Measurements from ENCODE around the gene TMEM129.
"Not testable (repeated sequence)": the region's sequence is repeated elsewhere in the genome, so short reads cannot be mapped to it uniquely, and the experiment has no call there.

The TMEM129 gene

GRCh38 chr4:1685235-1686150 is 35.6 kb downstream of the TMEM129 start:
- no peak for DNase-seq

- DNase-seq = no peak
Measured at GRCh38 chr4:1684506-1685234, 36.5 kb downstream of the TMEM129 start.

GRCh38 chr4:1683736-1684505 is 37.2 kb downstream of the TMEM129 start, which contains the start of gene FAM53A:
TSS of gene FAM53A (minus strand) at chr4:1684313. CDS start at chr4:1668741, 15,572 bp downstream.
- peak; percentile 74 for DNase-seq

- no peak for DNase-seq
Measured at GRCh38 chr4:1683261-1683735, 37.8 kb downstream of the TMEM129 start.

- no peak for DNase-seq
Measured at GRCh38 chr4:1682860-1683259, 38.3 kb downstream of the TMEM129 start.

- no peak for DNase-seq
Measured at GRCh38 chr4:1678244-1678643, 42.9 kb downstream of the TMEM129 start.

- no peak for DNase-seq
Measured at GRCh38 chr4:1676605-1677525, 44.3 kb downstream of the TMEM129 start.

- no peak for DNase-seq
Measured at GRCh38 chr4:1675802-1676137, 45.4 kb downstream of the TMEM129 start.

- DNase-seq = no peak
Measured at GRCh38 chr4:1675136-1675801, 45.9 kb downstream of the TMEM129 start.

GRCh38 chr4:1674682-1675081 is 46.4 kb downstream of the TMEM129 start:
- DNase-seq = no peak

GRCh38 chr4:1673671-1674070 is 47.5 kb downstream of the TMEM129 start:
- DNase-seq = no peak

GRCh38 chr4:1671011-1671410 is 50.1 kb downstream of the TMEM129 start:
- DNase-seq = not testable (repeated sequence)

GRCh38 chr4:1670279-1670678 is 50.8 kb downstream of the TMEM129 start:
- DNase-seq = no peak

GRCh38 chr4:1669850-1670249 is 51.3 kb downstream of the TMEM129 start:
- no peak for DNase-seq

GRCh38 chr4:1669270-1669669 is 51.9 kb downstream of the TMEM129 start:
- DNase-seq = no peak

- no peak for DNase-seq
Measured at GRCh38 chr4:1668488-1668840, 52.7 kb downstream of the TMEM129 start.

GRCh38 chr4:1667273-1667672 is 53.9 kb downstream of the TMEM129 start:
- DNase-seq = no peak

- DNase-seq = no peak
Measured at GRCh38 chr4:1666391-1666790, 54.7 kb downstream of the TMEM129 start.

All from NCI-H2171 (cell line).